K562 (cell line): ENCODE data around the gene MYCBPAP. TPM values are rescaled to one million over a fixed set of nuclear protein-coding genes. Genes with fewer than 3 reads are reported as not detected.

Source experiments
- ATAC-seq: fragments of 200-7000 bp; cut with Tn5 transposase; 3 replicates; pipeline ENCODE4 v1.9.1; 2020; ENCODE audit warnings: moderate library complexity
- Bru-seq: library from RNA; stranded (reverse); fragments of 400-500 nt; gene quantifications from one replicate; lab custom pipeline; 2021; lab: Mats Ljungman, UMichigan
- BruChase-seq, 2 experiments: library from RNA; stranded (reverse); fragments of 400-500 nt; gene quantifications; one replicate each; lab custom pipeline; 2021; lab: Mats Ljungman, UMichigan
- BruUV-seq: library from RNA; stranded (reverse); fragments of 400-500 nt; replicated peaks from 2 replicates; lab custom pipeline; 2021; lab: Mats Ljungman, UMichigan
- CTCF ChIA-PET: fragments of 300-600 bp; formaldehyde crosslinking; extraction: SDS; loops from one replicate; lab custom pipeline; 2021; ENCODE audit warnings: low intra/inter-chr PET ratio; lab: Yijun Ruan, JAX
- POLR2A ChIA-PET: fragments of 300-600, 350-650 bp; sonication (Branson Sonifier 250); formaldehyde crosslinking; extraction: SDS; loops from one replicate; lab custom pipeline; 2021; ENCODE audit warnings: antibody characterized with exemption, inconsistent platforms; lab: Yijun Ruan, JAX
- DNase-seq, 4 experiments: peaks; one replicate each; pipeline versions ENCODE4 v3.0.0 to v3.0.0-alpha.2; 2011 to 2018; ENCODE audit warnings: low spot score in 3 of 4, mixed read lengths in 3 of 4; ENCODE audit errors: extremely low read depth in 1 of 4
- FAIRE-seq: peaks from 2 replicates; lab custom pipeline; 2011; peaks lifted over from hg19 to GRCh38; lab: Jason Lieb, UNC
- H2AFZ ChIP-seq: 2 replicates; pipeline ENCODE4 v1.6.0; 2011; ENCODE audit warnings: low read depth, low read length, control low read depth, inconsistent platforms
- H3K27ac ChIP-seq: fragments of 200-600 bp; 3 replicates; pipeline ENCODE4 v1.8.0; 2011; ENCODE audit warnings: low read depth, mild to moderate bottlenecking, control low read depth, inconsistent platforms, low read length, moderate library complexity, mixed read lengths; ENCODE audit errors: extremely low read depth
- H3K27me3 ChIP-seq, 2 experiments: fragments of 300-600 bp in 1 of 2; 2 replicates in 1 of 2; 3 replicates in 1 of 2; pipeline versions ENCODE4 v1.6.0 to v1.8.0; 2011; ENCODE audit warnings: inconsistent platforms in 2 of 2, low read length in 2 of 2, mild to moderate bottlenecking in 1 of 2, mixed read lengths in 1 of 2, moderate library complexity in 1 of 2; ENCODE audit not compliant: control insufficient read depth in 2 of 2, insufficient read depth in 2 of 2
- H3K36me3 ChIP-seq: fragments of 300-600 bp; 3 replicates; pipeline ENCODE4 v1.8.0; 2011; ENCODE audit warnings: mild to moderate bottlenecking, low read length, inconsistent platforms; ENCODE audit not compliant: control insufficient read depth, insufficient read depth
- H3K4me1 ChIP-seq, 2 experiments: fragments of 200-600 bp in 1 of 2; replicated peaks in 1 of 2; 2 replicates in 1 of 2; 3 replicates in 1 of 2; pipeline versions ENCODE4 v1.5.1 to v1.8.0; 2011; ENCODE audit warnings: inconsistent platforms in 2 of 2, low read length in 2 of 2, mild to moderate bottlenecking in 1 of 2, mixed read lengths in 1 of 2, moderate library complexity in 1 of 2; ENCODE audit not compliant: control insufficient read depth in 2 of 2, insufficient read depth in 2 of 2
- H3K4me2 ChIP-seq: 2 replicates; pipeline ENCODE4 v1.6.1; 2011; ENCODE audit warnings: low read length, control low read depth, inconsistent platforms, mixed read lengths; ENCODE audit not compliant: insufficient read depth
- H3K4me3 ChIP-seq: fragments of 200-600 bp; sonication (generic), shearing (Covaris generic); 2 replicates; pipeline ENCODE4 v1.5.1; 2016; ENCODE audit warnings: control low read depth, inconsistent platforms
- H3K79me2 ChIP-seq: fragments of 200-600 bp; 3 replicates; pipeline ENCODE4 v1.8.0; 2011; ENCODE audit warnings: low read length, inconsistent platforms; ENCODE audit not compliant: control insufficient read depth, insufficient read depth
- H3K9ac ChIP-seq, 2 experiments: 2 replicates each; pipeline versions ENCODE4 v1.6.0 to v1.6.1; 2011; ENCODE audit warnings: low read depth in 2 of 2, low read length in 2 of 2, control low read depth in 1 of 2, inconsistent platforms in 1 of 2, mild to moderate bottlenecking in 1 of 2, mixed read lengths in 1 of 2; ENCODE audit not compliant: insufficient read depth in 1 of 2
- H3K9me1 ChIP-seq: one replicate; pipeline ENCODE4 v1.6.0; 2011; ENCODE audit warnings: inconsistent platforms, mild to moderate bottlenecking, low read length, moderate library complexity; ENCODE audit not compliant: control insufficient read depth, insufficient read depth
- H3K9me3 ChIP-seq: replicated peaks from 2 replicates; pipeline ENCODE4 v1.5.1; 2011; ENCODE audit warnings: low read depth, low read length, inconsistent platforms; ENCODE audit not compliant: control insufficient read depth, insufficient read depth
- H4K20me1 ChIP-seq: replicated peaks from 2 replicates; pipeline ENCODE4 v1.6.1; 2011; ENCODE audit warnings: low read length, inconsistent platforms, mixed read lengths; ENCODE audit not compliant: control insufficient read depth, insufficient read depth
- CBX5 ChIP-seq: IDR thresholded peaks from 2 replicates; pipeline ENCODE4 v1.6.1; 2014; ENCODE audit warnings: low read depth, borderline replicate concordance
- CREM ChIP-seq: IDR thresholded peaks from 2 replicates; pipeline ENCODE4 v1.6.1; 2014; ENCODE audit warnings: antibody characterized with exemption, low read depth
- E2F6 ChIP-seq, 2 experiments: IDR thresholded peaks; 2 replicates each; pipeline ENCODE4 v1.6.1; 2011; ENCODE audit warnings: borderline replicate concordance in 1 of 2, control low read depth in 1 of 2, low read depth in 1 of 2, low read length in 1 of 2, mild to moderate bottlenecking in 1 of 2, mixed read lengths in 1 of 2, moderate library complexity in 1 of 2; ENCODE audit not compliant: insufficient read depth in 1 of 2, insufficient read length in 1 of 2, poor library complexity in 1 of 2, severe bottlenecking in 1 of 2; ENCODE audit errors: extremely low read depth in 1 of 2
- SREBF2 ChIP-seq: sonication (generic); formaldehyde crosslinking; IDR thresholded peaks from 2 replicates; pipeline ENCODE4 v1.4.0; 2020; ENCODE audit warnings: mild to moderate bottlenecking, missing genetic modification reagents
- SRSF7 ChIP-seq: fragments of 200-400 bp; formaldehyde crosslinking; optimal IDR thresholded peaks from 2 replicates; pipeline ENCODE3; 2017; ENCODE audit warnings: mild to moderate bottlenecking, low read depth, low read length
- ZBTB12 ChIP-seq: fragments of 250-450 bp; sonication (Bioruptor Pico); IDR thresholded peaks from 2 replicates; pipeline ENCODE4 v1.4.0; 2020
- ZBTB33 ChIP-seq: sonication (generic); formaldehyde crosslinking; IDR thresholded peaks from 2 replicates; pipeline ENCODE4 v1.8.1; 2023; ENCODE audit warnings: mild to moderate bottlenecking, missing genetic modification reagents
- WGBS: fragments of 100-300 bp; shearing (Covaris generic); methylation state at CpG from one replicate; pipeline ENCODE4 v1.1.6; 2016; ENCODE audit warnings: low coverage, mixed read lengths; ENCODE audit not compliant: insufficient coverage; ENCODE audit errors: missing lambda C conversion rate; 5-methylcytosine and 5-hydroxymethylcytosine counted together
- in situ Hi-C: fragments of 300-500 bp; cut with MboI; formaldehyde crosslinking; loops from 4 replicates; pipeline ENCODE4 v1.15.0; 2018; ENCODE audit warnings: inconsistent platforms, mixed read lengths
- intact Hi-C: fragments of 100-400 bp; cut with micrococcal nuclease; formaldehyde crosslinking; loops from 2 replicates; pipeline ENCODE4 v1.14.2; 2022
- long read RNA-seq, 3 experiments: library from polyadenylated mRNA in 2 of 3; library from RNA in 1 of 3; unstranded in 2 of 3; stranded (forward) in 1 of 3; transcript quantifications; one replicate each; pipeline ENCODE4 v2.0.0, GENCODE V29; 2019 to 2022
- polyA minus RNA-seq, 3 experiments: library from RNA; depleted of rRNA, polyadenylated mRNA; stranded (reverse); fragments of >200 nt; gene quantifications; 2 replicates each; pipeline ENCODE4 v1.2.3, GENCODE V29; 2011
- polyA plus RNA-seq, 8 experiments: library from polyadenylated mRNA; depleted of rRNA in 4 of 8; stranded (reverse) in 5 of 8; unstranded in 3 of 8; fragments of >200 nt; fragmentation: Nextera tagmentation in 2 of 8; fragmentation: Illumina TruSeq in 1 of 8; extraction: Ambion mirVana in 2 of 8; extraction: Trizol in 1 of 8; gene quantifications; 2 replicates each; pipeline versions ENCODE4 v1.2.1 to v1.2.3, GENCODE V29; 2011 to 2014; ENCODE audit warnings: inconsistent platforms in 1 of 8, missing spikeins in 1 of 8
- total RNA-seq, 7 experiments: library from RNA; depleted of rRNA in 6 of 7; stranded (reverse); fragments of >200 nt in 6 of 7; fragmentation: Illumina TruSeq in 2 of 7; extraction: Trizol in 2 of 7; gene quantifications; 2 replicates each; pipeline versions ENCODE4 v1.2.1 to v1.2.3, GENCODE V29; 2011 to 2021; ENCODE audit warnings: low replicate concordance in 1 of 7

Gene MYCBPAP, protein sequence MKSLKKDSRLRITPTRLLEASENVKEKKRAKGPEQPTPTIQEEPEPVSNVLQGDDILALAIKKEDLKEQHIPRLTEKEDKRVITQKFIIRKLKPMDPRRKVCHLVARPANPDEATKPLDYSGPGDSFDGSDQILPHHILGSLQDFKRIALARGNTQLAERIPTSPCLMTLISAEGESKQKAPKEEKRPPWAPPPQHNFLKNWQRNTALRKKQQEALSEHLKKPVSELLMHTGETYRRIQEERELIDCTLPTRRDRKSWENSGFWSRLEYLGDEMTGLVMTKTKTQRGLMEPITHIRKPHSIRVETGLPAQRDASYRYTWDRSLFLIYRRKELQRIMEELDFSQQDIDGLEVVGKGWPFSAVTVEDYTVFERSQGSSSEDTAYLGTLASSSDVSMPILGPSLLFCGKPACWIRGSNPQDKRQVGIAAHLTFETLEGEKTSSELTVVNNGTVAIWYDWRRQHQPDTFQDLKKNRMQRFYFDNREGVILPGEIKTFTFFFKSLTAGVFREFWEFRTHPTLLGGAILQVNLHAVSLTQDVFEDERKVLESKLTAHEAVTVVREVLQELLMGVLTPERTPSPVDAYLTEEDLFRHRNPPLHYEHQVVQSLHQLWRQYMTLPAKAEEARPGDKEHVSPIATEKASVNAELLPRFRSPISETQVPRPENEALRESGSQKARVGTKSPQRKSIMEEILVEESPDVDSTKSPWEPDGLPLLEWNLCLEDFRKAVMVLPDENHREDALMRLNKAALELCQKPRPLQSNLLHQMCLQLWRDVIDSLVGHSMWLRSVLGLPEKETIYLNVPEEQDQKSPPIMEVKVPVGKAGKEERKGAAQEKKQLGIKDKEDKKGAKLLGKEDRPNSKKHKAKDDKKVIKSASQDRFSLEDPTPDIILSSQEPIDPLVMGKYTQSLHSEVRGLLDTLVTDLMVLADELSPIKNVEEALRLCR
- total RNA-seq (2011; cell fraction: chromatin; rRNA removed; ENCODE audit: low replicate concordance), result not detected in 2 replicates
- 0.50 TPM in 1 of 2 replicates, not detected in the other for total RNA-seq (2011; cell fraction: nucleolus; rRNA removed)
- total RNA-seq (2011; cell fraction: nucleoplasm; rRNA removed), result 0.31 and 1.5 TPM in 2 replicates
- not detected in 2 replicates for total RNA-seq (2014; rRNA removed)
- not detected in 2 replicates for total RNA-seq (2014; rRNA removed; fragmentation: Illumina TruSeq; extraction: Trizol)
- total RNA-seq (2015; rRNA removed; fragmentation: Illumina TruSeq; extraction: Trizol), result not detected in 2 replicates
- not detected in 2 replicates for total RNA-seq (2021)
- not detected in 2 replicates for polyA plus RNA-seq (2011; rRNA removed)
- polyA plus RNA-seq (2011; cell fraction: cytosol; rRNA removed), result not detected in 2 replicates
- 0.07 TPM in 1 of 2 replicates, not detected in the other for polyA plus RNA-seq (2011; cell fraction: nucleus; rRNA removed)
- polyA plus RNA-seq (2012), result not detected in 2 replicates
- not detected in 2 replicates for polyA plus RNA-seq (2014; fragmentation: Illumina TruSeq; extraction: Trizol)
- not detected for polyA plus RNA-seq (2014; fragmentation: Nextera tagmentation; extraction: Ambion mirVana)
- polyA plus RNA-seq (2014; rRNA removed), result not detected in 2 replicates
- polyA minus RNA-seq (2011; rRNA and poly(A)+ RNA removed), result not detected in 2 replicates
- not detected in 2 replicates for polyA minus RNA-seq (2011; cell fraction: cytosol; rRNA and poly(A)+ RNA removed)
- not detected in 2 replicates for polyA minus RNA-seq (2011; cell fraction: nucleus; rRNA and poly(A)+ RNA removed)
- not detected for Bru-seq, nascent RNA
- BruChase-seq, experiment 1, labeled RNA remaining after a 2-hour chase, result not detected
- BruChase-seq, experiment 2, labeled RNA remaining after a 6-hour chase, result percentile 8 among the genes with signal in this experiment
- long read RNA-seq, experiment 1, result 0 reads
- long read RNA-seq, experiment 2, result 0 reads
- long read RNA-seq, experiment 3, result 0 reads

- Histone ChIP-seq H3K4me2 (no peak within 1 kb of the TSS), H3K79me2 (no peaks in the 10 kb centered on the region), H4K20me1 (no peaks in the 10 kb centered on the region), H3K9ac (no peak within 1 kb of the TSS), H3K36me3 (no peaks in the 10 kb centered on the region), H3K4me3 (no peak within 1 kb of the TSS), H2AFZ (0 out of 2 replicates have a peak within 1 kb of the TSS, but pooled peaks have one; percentile 19), H3K9me3 (no peaks in the 10 kb centered on the region), H3K27me3 (peaks cover 29 to 68% of the 10 kb centered on the region in 2 experiments), H3K9me1 (no peaks in the 10 kb centered on the region), H3K4me1 (peaks cover 0 to 9% of the 10 kb centered on the region in 2 experiments; a peak in 1 of 5 replicates), H3K27ac (no peak within 1 kb of the TSS)
- in situ Hi-C loops (no loop called here), intact Hi-C loops (no loop called here)
- peak in 2 of 4 experiments; percentile 30 to 35 for DNase-seq
- ChIA-PET POLR2A (interaction anchor here (0.8 kb wide), 1 partner anchor 361 kb away, joined by 3 read pairs; no protein-coding TSS in a partner anchor), CTCF (no interaction called here)
- WGBS, result 51% methylated on average over 36 of the region's 66 CpGs
- BruUV-seq, result no TSS peak
- no peak for FAIRE-seq
- no peak for ATAC-seq
- no peak for TF ChIP-seq SRSF7
- TF ChIP-seq SREBF2 (CRISPR knock-in tag), result no peak
- peak; percentile 60; the same call in 1 of the 2 replicates for TF ChIP-seq ZBTB33 (CRISPR knock-in tag)
- no peak for TF ChIP-seq CBX5
- 0 out of 2 replicates have a peak, but pooled peaks have one; percentile 20 for TF ChIP-seq ZBTB12 (CRISPR knock-in tag)
- peak in 1 of 2 experiments; percentile 32 for TF ChIP-seq E2F6 (IDR thresholded peaks at IDR 0.05; ENCODE audit: borderline replicate concordance in 1 of 2, extremely low read depth in 1 of 2, insufficient read depth in 1 of 2, insufficient read length in 1 of 2, low read depth in 1 of 2, low read length in 1 of 2, poor library complexity in 1 of 2, severe bottlenecking in 1 of 2)
- peak; percentile 32; the same call in 1 of the 2 replicates for TF ChIP-seq CREM
Measured at GRCh38 chr17:50507871-50508572, at the start of gene MYCBPAP. Gene MYCBPAP (plus strand): TSS chr17:50508439. CDS start chr17:50508675, 236 bp downstream.
